ENCODE data around the gene GPR85. TPM values are rescaled to one million over a fixed set of nuclear protein-coding genes. Genes with fewer than 3 reads are reported as not detected.

GPR85 gene
- total and polyA plus RNA-seq, 2 of the 4 experiments (the other 2 are of a cell fraction) = 1.7 to 5.4 TPM

- POLR2A ChIA-PET (ENCODE audit: unreplicated experiment) = no interaction called here
- CTCF ChIA-PET = no interaction called here
- ATAC-seq (ENCODE audit: low read depth) = peak; percentile 40; the same call in 1 of the 2 replicates
Measured at GRCh38 chr7:113134025-113134424, 47.4 kb upstream of the GPR85 start.

More at GRCh38 chr7:113134025-113134424, 47.4 kb upstream of the GPR85 start:
- Histone ChIP-seq H2AK5ac (ENCODE audit: low read depth, low read length) (no peak overlapping the region), H3K9ac (ENCODE audit: low read depth, low read length) (no peak overlapping the region), H3K36me3 (ENCODE audit: control insufficient read depth, insufficient read depth, low read length) (no peaks in the 10 kb centered on the region), H2AK9ac (replicated peaks; ENCODE audit: low read depth, low read length, poor library complexity) (no peak overlapping the region), H4K5ac (ENCODE audit: low read depth, low read length) (no peak overlapping the region), H3K9me3 (ENCODE audit: control insufficient read depth, insufficient read depth, low read length) (no peaks in the 10 kb centered on the region), H3K14ac (replicated peaks; ENCODE audit: low read depth, low read length) (no peak overlapping the region), H3K18ac (ENCODE audit: low read depth, low read length) (no peak overlapping the region), H2BK20ac (ENCODE audit: low read depth, low read length) (no peak overlapping the region), H3K27me3 (ENCODE audit: control insufficient read depth, insufficient read depth, low read length) (no peaks in the 10 kb centered on the region), H2AFZ (replicated peaks; ENCODE audit: low read length, poor library complexity) (no peak overlapping the region), H2BK15ac (ENCODE audit: low read depth, low read length) (no peak overlapping the region), H2BK5ac (ENCODE audit: low read depth, low read length, poor library complexity, severe bottlenecking) (no peak overlapping the region), H3K4me2 (ENCODE audit: low read depth, low read length) (no peak overlapping the region), H4K8ac (ENCODE audit: low read depth in 2 of 2, low read length in 2 of 2) (no peak overlapping the region), H2BK120ac (ENCODE audit: low read depth, low read length) (no peak overlapping the region), H3K4me3 (ENCODE audit: insufficient read depth, low read depth, low read length) (no peak overlapping the region), H3K4me1 (ENCODE audit: control insufficient read depth, insufficient read depth, low read length) (no peaks in the 10 kb centered on the region), H3K27ac (ENCODE audit: insufficient read depth, low read length) (no peak overlapping the region), H4K20me1 (ENCODE audit: insufficient read depth, low read length) (no peaks in the 10 kb centered on the region), H3K79me1 (ENCODE audit: low read depth in 1 of 2, low read length in 2 of 2) (no peaks in the 10 kb centered on the region), H3K56ac (ENCODE audit: extremely low read depth, insufficient read depth, low read length) (no peak overlapping the region), H3K4ac (ENCODE audit: low read depth, low read length) (no peak overlapping the region), H3K23ac (ENCODE audit: low read depth, low read length) (no peak overlapping the region), H4K91ac (ENCODE audit: insufficient read depth, low read depth, low read length) (no peak overlapping the region), H3K9me1 (ENCODE audit: insufficient read depth, low read length) (no peaks in the 10 kb centered on the region; the same call in 1 of the 2 replicates)
- intact Hi-C loops (cut with micrococcal nuclease) = no loop called here
- DNase-seq = peak; percentile 5
- BruUV-seq (replicated peaks) = no TSS peak
- no peak for TF ChIP-seq RCOR1 (IDR thresholded peaks at IDR 0.05; ENCODE audit: insufficient replicate concordance, low read length)
- no peak for TF ChIP-seq POLR2A (IDR thresholded peaks at IDR 0.05; ENCODE audit: low read depth, low read length)
- no peak for TF ChIP-seq ELK1 (IDR thresholded peaks at IDR 0.05; ENCODE audit: borderline replicate concordance, low read depth, low read length)
- TF ChIP-seq MAZ (IDR thresholded peaks at IDR 0.05; ENCODE audit: borderline replicate concordance, low read depth, low read length) = no peak
- no peak for TF ChIP-seq CEBPB (IDR thresholded peaks at IDR 0.05; ENCODE audit: low read depth, low read length)
- TF ChIP-seq FOS (IDR thresholded peaks at IDR 0.05; ENCODE audit: low read depth, low read length) = no peak
- TF ChIP-seq NFE2L2 (IDR thresholded peaks at IDR 0.05; ENCODE audit: low read depth, low read length) = no peak
- TF ChIP-seq RAD21 (IDR thresholded peaks at IDR 0.05; ENCODE audit: low read length) = no peak
- TF ChIP-seq SMC3 (IDR thresholded peaks at IDR 0.05; ENCODE audit: low read depth, low read length) = no peak
- TF ChIP-seq USF2 (IDR thresholded peaks at IDR 0.05; ENCODE audit: low read depth, low read length) = no peak
- TF ChIP-seq RFX5 (IDR thresholded peaks at IDR 0.05; ENCODE audit: low read depth, low read length) = no peak
- no peak for TF ChIP-seq MAFK (IDR thresholded peaks at IDR 0.05; ENCODE audit: low read depth, low read length)
- TF ChIP-seq MXI1 (IDR thresholded peaks at IDR 0.05; ENCODE audit: borderline replicate concordance, low read depth, low read length) = no peak
- TF ChIP-seq BHLHE40 (IDR thresholded peaks at IDR 0.05; ENCODE audit: low read depth, low read length) = no peak
- in situ Hi-C loops (cut with MboI; ENCODE audit: low sequenced_read_pairs) = no loop called here
- dilution Hi-C loops (cut with HindIII; ENCODE audit: low sequenced_read_pairs, unreplicated experiment) = no loop called here
- no CpG with 5 or more reads among the region's 1 CpG for WGBS, 2 experiments (ENCODE audit: extremely low coverage in 2 of 2, insufficient read length in 1 of 2)

Measured in IMR-90 (cell line).